IPS-18a (cell line): Measurements from ENCODE around the gene HIPK2.

Source experiments
- H3K27ac ChIP-seq: one replicate; pipeline ENCODE4 v1.5.1; 2013; ENCODE audit warnings: low read length
- H3K27me3 ChIP-seq: one replicate; pipeline ENCODE4 v1.6.1; 2013; ENCODE audit warnings: mild to moderate bottlenecking, low read length; ENCODE audit not compliant: control insufficient read depth, insufficient read depth
- H3K36me3 ChIP-seq: one replicate; pipeline ENCODE4 v1.6.1; 2013; ENCODE audit warnings: low read depth, low read length; ENCODE audit not compliant: control insufficient read depth
- H3K4me1 ChIP-seq: one replicate; pipeline ENCODE4 v1.6.1; 2013; ENCODE audit warnings: low read depth, low read length; ENCODE audit not compliant: control insufficient read depth
- H3K4me3 ChIP-seq: one replicate; pipeline ENCODE4 v1.5.1; 2013; ENCODE audit warnings: low read length
- H3K9ac ChIP-seq: one replicate; pipeline ENCODE4 v1.6.1; 2013; ENCODE audit warnings: mild to moderate bottlenecking, low read length, moderate library complexity
- H3K9me3 ChIP-seq: one replicate; pipeline ENCODE4 v1.6.1; 2013; ENCODE audit warnings: low read depth, low read length; ENCODE audit not compliant: control insufficient read depth

The HIPK2 gene

DNA sequence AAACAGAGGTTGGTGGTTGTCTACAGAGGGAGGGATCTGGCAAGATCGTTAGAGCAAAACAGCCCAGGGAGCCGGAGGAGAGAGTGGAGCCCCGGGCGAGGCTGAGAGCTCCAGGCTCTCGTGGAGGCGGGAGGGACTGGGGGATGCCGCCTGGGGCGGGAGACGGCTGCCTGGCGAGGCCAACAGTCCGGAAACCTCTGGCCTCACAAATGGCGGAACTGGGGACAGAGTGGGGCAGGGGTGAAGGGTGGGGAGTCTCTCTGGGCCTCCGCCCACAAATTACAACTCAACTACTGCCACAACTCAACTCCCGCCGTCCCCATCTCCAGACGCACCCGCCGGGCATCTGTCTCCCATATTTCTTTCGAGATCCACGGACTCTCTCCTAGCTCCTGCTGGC, 206.6 kb downstream of the HIPK2 start:
- H3K27me3 ChIP-seq, result no peaks in the 10 kb centered on the region
- no peak overlapping the region for H3K4me3 ChIP-seq

GRCh38 chr7:139570626-139571025, 207.2 kb downstream of the HIPK2 start:
- Histone ChIP-seq H3K4me3 (no peak overlapping the region), H3K27ac (no peak overlapping the region), H3K36me3 (no peaks in the 10 kb centered on the region), H3K4me1 (peaks cover 8% of the 10 kb centered on the region), H3K9me3 (no peaks in the 10 kb centered on the region), H3K27me3 (no peaks in the 10 kb centered on the region), H3K9ac (no peak overlapping the region)

More for the DNA sequence above, 206.6 kb downstream of the HIPK2 start:
- no peak overlapping the region for H3K27ac ChIP-seq
- H3K9ac ChIP-seq, result no peak overlapping the region
- peaks cover 8% of the 10 kb centered on the region for H3K4me1 ChIP-seq
- H3K9me3 ChIP-seq, result no peaks in the 10 kb centered on the region
- no peaks in the 10 kb centered on the region for H3K36me3 ChIP-seq

GRCh38 chr7:139570119-139570518, 207.7 kb downstream of the HIPK2 start:
- Histone ChIP-seq H3K9ac (no peak overlapping the region), H3K36me3 (no peaks in the 10 kb centered on the region), H3K4me3 (no peak overlapping the region), H3K9me3 (no peaks in the 10 kb centered on the region), H3K27ac (no peak overlapping the region), H3K27me3 (no peaks in the 10 kb centered on the region), H3K4me1 (peaks cover 8% of the 10 kb centered on the region)

- Histone ChIP-seq H3K36me3 (no peaks in the 10 kb centered on the region), H3K27me3 (no peaks in the 10 kb centered on the region)
These were observed 208.8 kb downstream of the HIPK2 start for GRCh38 chr7:139568813-139569490.

DNA sequence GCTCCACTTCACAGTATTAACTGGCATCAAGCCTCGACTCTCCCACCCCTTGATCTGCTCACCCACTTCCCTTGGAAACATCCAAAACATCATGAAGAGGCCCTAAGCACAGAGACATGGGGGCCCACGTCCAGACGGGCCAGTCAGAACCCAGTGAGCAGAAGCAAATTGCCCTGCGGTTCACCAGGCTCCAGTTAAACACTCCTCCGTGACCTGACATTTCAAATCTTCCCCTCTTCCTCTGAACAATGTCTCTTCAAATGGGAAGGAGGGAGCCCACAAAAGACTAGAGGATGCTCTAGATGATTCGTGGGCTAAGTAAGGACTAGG, 209.5 kb downstream of the HIPK2 start:
- H3K27ac ChIP-seq, result no peak overlapping the region
- no peak overlapping the region for H3K9ac ChIP-seq
- H3K36me3 ChIP-seq, result no peaks in the 10 kb centered on the region
- H3K4me3 ChIP-seq, result no peak overlapping the region
- no peaks in the 10 kb centered on the region for H3K27me3 ChIP-seq
- H3K4me1 ChIP-seq, result peaks cover 8% of the 10 kb centered on the region
- no peaks in the 10 kb centered on the region for H3K9me3 ChIP-seq

More at GRCh38 chr7:139568813-139569490, 208.8 kb downstream of the HIPK2 start:
- Histone ChIP-seq H3K4me3 (no peak overlapping the region), H3K9ac (no peak overlapping the region), H3K27ac (no peak overlapping the region), H3K9me3 (no peaks in the 10 kb centered on the region), H3K4me1 (peaks cover 8% of the 10 kb centered on the region)

DNA sequence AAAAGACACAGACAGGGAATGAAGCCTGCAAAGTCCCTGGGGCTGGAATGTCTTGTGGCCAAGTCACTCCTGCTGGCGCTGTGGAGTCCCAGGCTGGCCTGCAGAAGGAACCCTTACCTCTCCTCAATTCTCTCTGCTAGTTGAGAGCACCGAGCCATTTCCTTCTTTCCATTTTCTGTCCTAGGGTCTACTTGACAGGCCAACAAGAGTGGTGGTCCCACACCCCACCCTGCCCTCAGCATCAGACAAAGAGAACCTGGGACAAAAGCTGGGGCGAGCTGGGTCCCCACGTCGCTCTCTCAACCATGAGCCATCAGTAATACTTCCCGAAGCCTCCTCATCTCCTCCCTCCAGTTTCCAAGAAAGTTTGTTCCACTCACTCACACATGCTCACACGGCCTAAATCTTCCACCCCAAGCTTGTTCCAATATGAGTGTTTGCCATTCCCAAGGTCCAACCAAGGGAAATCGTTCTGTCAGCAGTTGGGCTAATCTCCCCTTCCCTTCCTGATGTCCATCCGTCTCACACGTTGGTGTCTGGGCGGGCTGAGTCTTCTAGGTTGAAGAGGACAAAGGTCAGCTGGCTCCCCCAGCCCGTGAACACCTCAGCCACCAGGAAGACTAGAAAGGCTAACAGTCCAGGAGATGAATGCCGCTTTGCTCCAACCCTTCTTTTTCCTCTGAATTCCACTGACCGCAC, 210.0 kb downstream of the HIPK2 start:
- no peak overlapping the region for H3K4me3 ChIP-seq
- no peak overlapping the region for H3K27ac ChIP-seq
- no peak overlapping the region for H3K9ac ChIP-seq
- H3K36me3 ChIP-seq, result no peaks in the 10 kb centered on the region
- H3K9me3 ChIP-seq, result no peaks in the 10 kb centered on the region
- H3K27me3 ChIP-seq, result no peaks in the 10 kb centered on the region
- peaks cover 8% of the 10 kb centered on the region for H3K4me1 ChIP-seq

DNA sequence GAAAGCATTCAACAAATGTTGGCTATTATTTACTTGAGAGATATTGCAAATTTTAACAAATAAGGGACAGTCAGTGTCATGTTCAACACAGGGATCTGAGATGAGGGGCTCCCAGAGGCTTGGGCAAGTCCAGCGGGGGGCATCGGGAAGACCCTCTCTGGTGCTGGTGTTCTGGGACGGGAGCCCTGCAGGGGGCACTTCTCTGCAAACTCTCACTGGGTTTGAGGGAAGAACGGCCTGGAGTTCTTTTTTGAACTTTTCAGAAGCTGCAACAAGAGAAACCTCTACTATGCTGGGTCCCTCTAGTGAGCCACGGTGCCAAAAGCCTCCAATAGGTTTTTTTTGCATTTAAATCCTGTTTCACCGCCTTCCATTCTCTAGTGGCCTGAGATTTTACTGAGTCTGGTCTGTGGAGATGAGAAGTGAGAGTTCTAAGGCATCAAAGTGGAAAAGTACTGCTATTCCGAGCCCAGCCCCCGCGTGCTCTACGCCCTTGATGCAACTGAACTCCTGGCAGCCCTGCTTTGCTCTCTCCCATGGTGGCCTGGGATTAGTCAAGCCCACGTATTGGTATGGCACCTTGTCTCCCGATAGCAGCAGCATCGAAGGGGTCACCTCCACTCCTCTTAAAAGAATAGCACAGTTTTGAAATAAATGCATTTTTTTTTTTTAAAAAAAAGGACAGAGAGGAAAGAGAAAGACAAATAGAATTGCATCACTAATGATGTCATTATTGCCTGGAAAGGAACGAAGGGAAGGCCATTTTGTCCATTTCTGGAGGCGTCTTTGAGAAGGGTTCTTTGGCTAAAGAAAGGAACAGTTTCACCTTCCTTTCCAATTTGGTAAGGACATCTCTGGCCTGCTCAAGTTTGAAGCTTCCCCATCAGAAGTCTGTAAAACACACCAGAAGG, 210.8 kb downstream of the HIPK2 start:
- Histone ChIP-seq H3K36me3 (no peaks in the 10 kb centered on the region), H3K9ac (no peak overlapping the region), H3K4me1 (peaks cover 8% of the 10 kb centered on the region), H3K9me3 (no peaks in the 10 kb centered on the region), H3K4me3 (no peak overlapping the region), H3K27ac (no peak overlapping the region), H3K27me3 (no peaks in the 10 kb centered on the region)

DNA sequence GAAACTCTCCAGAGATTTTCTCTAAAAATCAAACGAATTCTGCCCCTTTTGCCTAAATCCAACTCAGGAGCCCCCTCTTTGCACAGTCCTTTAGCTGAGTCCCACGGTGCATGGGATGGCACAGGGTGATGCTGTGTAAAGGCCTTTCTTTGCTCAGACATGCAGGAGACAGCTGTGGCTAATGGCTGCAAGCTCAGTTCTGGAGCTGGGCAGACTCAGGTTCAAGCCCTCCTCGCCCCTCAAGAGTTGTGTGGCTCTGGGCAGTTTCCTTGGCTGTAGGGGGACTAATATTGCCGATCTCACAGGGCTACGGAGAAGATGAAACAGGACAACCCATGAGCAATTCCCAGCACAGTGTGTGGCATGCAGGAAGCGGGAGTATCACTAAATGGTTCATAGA, 211.7 kb downstream of the HIPK2 start:
- Histone ChIP-seq H3K4me3 (no peak overlapping the region), H3K27ac (no peak overlapping the region), H3K36me3 (no peaks in the 10 kb centered on the region), H3K27me3 (no peaks in the 10 kb centered on the region), H3K9ac (no peak overlapping the region), H3K4me1 (peaks cover 8% of the 10 kb centered on the region), H3K9me3 (no peaks in the 10 kb centered on the region)

DNA sequence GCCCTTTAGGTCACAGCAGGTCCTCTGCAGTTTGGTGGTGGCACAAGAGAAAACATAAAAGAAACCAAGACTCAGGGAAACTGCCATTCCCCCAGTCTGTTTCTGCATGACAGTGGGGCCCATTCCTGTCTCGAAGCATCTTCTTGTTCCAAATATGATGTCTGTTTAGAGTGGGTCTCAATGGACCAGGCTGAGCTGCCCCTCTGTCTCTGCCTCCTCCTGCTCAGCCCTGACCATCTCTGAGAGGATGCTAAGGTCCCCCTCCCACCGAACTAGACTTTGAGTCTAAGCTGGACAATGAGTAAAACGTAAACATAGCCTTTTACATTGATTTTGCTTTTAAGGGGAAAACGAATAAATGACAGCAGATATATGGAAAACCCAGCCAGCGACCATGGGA, 213.9 kb downstream of the HIPK2 start:
- no peak overlapping the region for H3K9ac ChIP-seq
- H3K27me3 ChIP-seq, result no peaks in the 10 kb centered on the region
- no peak overlapping the region for H3K27ac ChIP-seq
- no peaks in the 10 kb centered on the region for H3K9me3 ChIP-seq
- no peaks in the 10 kb centered on the region for H3K36me3 ChIP-seq
- H3K4me3 ChIP-seq, result no peak overlapping the region
- peaks cover 8% of the 10 kb centered on the region for H3K4me1 ChIP-seq

DNA sequence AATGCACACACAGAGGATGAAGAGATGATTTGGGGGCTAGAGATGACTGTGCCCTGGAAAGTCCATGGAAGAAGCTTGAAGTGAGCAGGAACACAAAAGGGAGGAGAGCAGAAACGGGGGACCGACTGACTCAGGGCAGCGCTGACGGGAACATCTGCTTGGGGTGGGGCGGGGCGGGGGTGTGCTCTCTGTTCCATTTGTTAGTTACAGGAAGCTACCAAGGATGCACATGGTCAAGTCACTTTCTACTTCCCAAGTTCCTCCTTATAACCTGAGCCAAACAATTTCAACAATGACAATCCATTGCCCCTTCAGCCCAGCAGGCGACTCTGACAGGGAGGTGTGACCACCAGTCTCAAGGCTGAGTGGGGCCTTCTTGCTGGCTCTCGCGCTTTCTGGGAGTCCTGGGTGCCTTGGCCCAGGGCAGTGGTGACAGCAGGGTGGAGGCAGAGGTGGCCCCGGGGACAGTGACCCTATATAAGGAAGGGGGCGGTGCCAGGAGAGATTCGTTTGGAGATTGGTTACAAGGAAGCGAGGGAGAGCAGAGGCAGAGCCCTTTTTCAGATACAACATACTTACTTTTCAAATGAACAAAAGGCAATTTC, 214.7 kb downstream of the HIPK2 start:
- Histone ChIP-seq H3K27me3 (no peaks in the 10 kb centered on the region), H3K4me1 (peaks cover 8% of the 10 kb centered on the region), H3K9me3 (no peaks in the 10 kb centered on the region), H3K36me3 (no peaks in the 10 kb centered on the region), H3K4me3 (no peak overlapping the region), H3K27ac (no peak overlapping the region), H3K9ac (no peak overlapping the region)

DNA sequence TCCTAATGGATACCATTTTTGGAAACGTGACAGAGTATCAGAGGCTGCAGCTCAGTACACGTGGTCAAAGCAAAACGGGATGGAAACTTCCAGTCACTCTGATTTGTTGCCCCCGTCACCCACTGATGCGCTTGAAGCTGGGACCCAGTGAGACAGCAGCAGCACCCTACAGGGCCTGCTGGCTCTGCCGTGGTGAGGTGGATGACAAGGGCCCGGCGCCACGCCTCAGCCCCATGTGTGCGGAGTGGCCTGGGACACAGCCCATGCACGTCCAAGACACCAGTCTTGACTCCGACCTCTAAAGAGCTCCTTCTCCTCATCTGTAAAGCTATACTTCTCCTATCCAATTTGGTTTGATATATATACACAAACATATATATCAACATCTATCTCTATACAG, 215.3 kb downstream of the HIPK2 start:
- Histone ChIP-seq H3K27ac (no peak overlapping the region), H3K36me3 (no peaks in the 10 kb centered on the region), H3K27me3 (no peaks in the 10 kb centered on the region)

More for the DNA sequence above, 215.3 kb downstream of the HIPK2 start:
- no peak overlapping the region for H3K9ac ChIP-seq
- peaks cover 7% of the 10 kb centered on the region for H3K4me1 ChIP-seq
- H3K9me3 ChIP-seq, result no peaks in the 10 kb centered on the region
- H3K4me3 ChIP-seq, result no peak overlapping the region
